CD4-positive, alpha-beta T cell (primary cell): ENCODE results near the gene NRL. TPM values are rescaled to one million over a fixed set of nuclear protein-coding genes. Genes with fewer than 3 reads are reported as not detected.
A peak's percentile ranks its signal among the peaks of the same experiment; 100 is the strongest.

ENCODE experiments used
- ATAC-seq: fragments of 200-7000 bp; cut with Tn5 transposase; one replicate; pipeline ENCODE4 v1.10.0; 2022; ENCODE audit warnings: mild to moderate bottlenecking; ENCODE audit not compliant: poor library complexity
- CTCF ChIA-PET: fragments of 350-600 bp; sonication (Branson Sonifier 250); formaldehyde crosslinking; loops from one replicate; lab custom pipeline; 2021; ENCODE audit warnings: antibody characterized with exemption, inconsistent platforms; lab: Charles Lee
- POLR2A ChIA-PET: fragments of 350-600 bp; sonication (Branson Sonifier 250); formaldehyde crosslinking; loops from one replicate; lab custom pipeline; 2021; ENCODE audit warnings: antibody characterized with exemption, inconsistent platforms; lab: Charles Lee
- DNase-seq, 14 experiments: peaks; one replicate each; pipeline ENCODE4 v3.0.0-alpha.2; 2013 to 2020; ENCODE audit warnings: mixed read lengths in 2 of 14
- H3K27ac ChIP-seq, 2 donors: one replicate each; pipeline versions ENCODE4 v1.5.1 to v1.7.0; 2013; ENCODE audit warnings: low read length in 2 of 2, low read depth in 1 of 2, mild to moderate bottlenecking in 1 of 2
- H3K27me3 ChIP-seq, 2 experiments: 1 replicate in 1 of 2; 2 replicates in 1 of 2; pipeline versions ENCODE4 v1.6.1 to v1.7.0; 2013; ENCODE audit warnings: low read length in 2 of 2, control low read depth in 1 of 2, mild to moderate bottlenecking in 1 of 2, moderate library complexity in 1 of 2; ENCODE audit not compliant: insufficient read depth in 2 of 2, control insufficient read depth in 1 of 2
- H3K36me3 ChIP-seq: one replicate; pipeline ENCODE4 v1.6.1; 2013; ENCODE audit warnings: low read length, control low read depth; ENCODE audit not compliant: insufficient read depth
- H3K4me1 ChIP-seq: one replicate; pipeline ENCODE4 v1.6.1; 2013; ENCODE audit warnings: low read length, control low read depth; ENCODE audit not compliant: insufficient read depth
- H3K4me3 ChIP-seq: one replicate; pipeline ENCODE4 v1.5.1; 2013; ENCODE audit warnings: mild to moderate bottlenecking, low read length, moderate library complexity
- H3K9me3 ChIP-seq, 2 experiments: 1 replicate in 1 of 2; 2 replicates in 1 of 2; pipeline versions ENCODE4 v1.6.1 to v1.7.0; 2013; ENCODE audit warnings: low read length in 2 of 2, mild to moderate bottlenecking in 2 of 2, control low read depth in 1 of 2, moderate library complexity in 1 of 2; ENCODE audit not compliant: control insufficient read depth in 1 of 2, insufficient read depth in 1 of 2
- H3K27ac Mint-ChIP-seq: one replicate; pipeline ENCODE4 v1.8.0; 2020; ENCODE audit warnings: mixed read lengths
- H3K27me3 Mint-ChIP-seq: one replicate; pipeline ENCODE4 v1.8.0; 2021; ENCODE audit warnings: mixed read lengths
- H3K36me3 Mint-ChIP-seq: one replicate; pipeline ENCODE4 v1.8.0; 2021; ENCODE audit warnings: low read depth, mixed read lengths
- H3K4me1 Mint-ChIP-seq: one replicate; pipeline ENCODE4 v1.8.0; 2021; ENCODE audit warnings: low read depth, mixed read lengths
- H3K4me3 Mint-ChIP-seq: one replicate; pipeline ENCODE4 v1.8.0; 2020; ENCODE audit warnings: mild to moderate bottlenecking, mixed read lengths
- H3K9me3 Mint-ChIP-seq: one replicate; pipeline ENCODE4 v1.8.0; 2020; ENCODE audit warnings: mixed read lengths
- intact Hi-C, 2 experiments: fragments of 100-400 bp; cut with DNase I in 1 of 2; cut with micrococcal nuclease in 1 of 2; formaldehyde crosslinking; loops; one replicate each; pipeline versions ENCODE4 v1.15.1 to v1.9.0; 2023 to 2025; cut with DNase I, micrococcal nuclease
- total RNA-seq, 174 experiments: library from RNA in 2 of 174; stranded (reverse) in 2 of 174; gene quantifications; one replicate each; pipeline ENCODE4 v1.2.3 and lab custom pipeline; 2021 to 2026
- TF ChIP-seq, protein P1 (sequence below): fragments of 200-600 bp; IDR thresholded peaks from one replicate; pipeline ENCODE4 v1.8.0; 2022; ENCODE audit warnings: antibody characterized with exemption, mild to moderate bottlenecking

The NRL gene
- total RNA-seq, 2 experiments from 2014 or later: 1.6 to 1.9 TPM

DNA sequence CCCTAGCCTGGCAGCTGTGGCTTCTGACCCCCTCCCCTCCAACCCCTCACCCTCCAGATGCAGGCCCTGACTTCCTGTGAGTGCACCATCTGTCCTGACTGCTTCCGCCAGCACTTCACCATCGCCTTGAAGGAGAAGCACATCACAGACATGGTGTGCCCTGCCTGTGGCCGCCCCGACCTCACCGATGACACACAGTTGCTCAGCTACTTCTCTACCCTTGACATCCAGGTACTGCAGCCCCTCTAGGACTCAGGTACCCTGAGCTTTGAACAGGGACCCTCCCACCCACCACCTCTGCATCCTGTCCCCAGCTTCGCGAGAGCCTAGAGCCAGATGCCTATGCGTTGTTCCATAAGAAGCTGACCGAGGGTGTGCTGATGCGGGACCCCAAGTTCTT lies 40.4 kb upstream of the NRL start:
- TF ChIP-seq, protein P1, sequence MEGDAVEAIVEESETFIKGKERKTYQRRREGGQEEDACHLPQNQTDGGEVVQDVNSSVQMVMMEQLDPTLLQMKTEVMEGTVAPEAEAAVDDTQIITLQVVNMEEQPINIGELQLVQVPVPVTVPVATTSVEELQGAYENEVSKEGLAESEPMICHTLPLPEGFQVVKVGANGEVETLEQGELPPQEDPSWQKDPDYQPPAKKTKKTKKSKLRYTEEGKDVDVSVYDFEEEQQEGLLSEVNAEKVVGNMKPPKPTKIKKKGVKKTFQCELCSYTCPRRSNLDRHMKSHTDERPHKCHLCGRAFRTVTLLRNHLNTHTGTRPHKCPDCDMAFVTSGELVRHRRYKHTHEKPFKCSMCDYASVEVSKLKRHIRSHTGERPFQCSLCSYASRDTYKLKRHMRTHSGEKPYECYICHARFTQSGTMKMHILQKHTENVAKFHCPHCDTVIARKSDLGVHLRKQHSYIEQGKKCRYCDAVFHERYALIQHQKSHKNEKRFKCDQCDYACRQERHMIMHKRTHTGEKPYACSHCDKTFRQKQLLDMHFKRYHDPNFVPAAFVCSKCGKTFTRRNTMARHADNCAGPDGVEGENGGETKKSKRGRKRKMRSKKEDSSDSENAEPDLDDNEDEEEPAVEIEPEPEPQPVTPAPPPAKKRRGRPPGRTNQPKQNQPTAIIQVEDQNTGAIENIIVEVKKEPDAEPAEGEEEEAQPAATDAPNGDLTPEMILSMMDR: no peak
- DNase-seq (no peak), ATAC-seq (no peak)
- peaks cover 79% of the 10 kb centered on the region for H3K36me3 Mint-ChIP-seq
- Histone ChIP-seq H3K36me3 (peaks cover 72% of the 10 kb centered on the region), H3K27me3 (no peaks in the 10 kb centered on the region), H3K4me1 (peaks cover 16% of the 10 kb centered on the region), H3K4me3 (no peak overlapping the region), H3K27ac (peak overlapping the region in 1 of 2 donors; percentile 29), H3K9me3 (no peaks in the 10 kb centered on the region)
- POLR2A ChIA-PET: interaction anchor here (0.9 to 2.8 kb wide), 4 partner anchors 8 to 41 kb away, joined by 3 to 16 read pairs (median 7); partner anchors contain the start of genes DCAF11, EMC9, IPO4 and NRL
- CTCF ChIA-PET: no interaction called here
- H3K27ac Mint-ChIP-seq: peak overlapping the region; percentile 42
- peaks cover 11% of the 10 kb centered on the region for H3K4me1 Mint-ChIP-seq
- no peaks in the 10 kb centered on the region for H3K9me3 Mint-ChIP-seq
- H3K27me3 Mint-ChIP-seq: no peaks in the 10 kb centered on the region
- no peak overlapping the region for H3K4me3 Mint-ChIP-seq
- intact Hi-C loops: no loop called here

DNA sequence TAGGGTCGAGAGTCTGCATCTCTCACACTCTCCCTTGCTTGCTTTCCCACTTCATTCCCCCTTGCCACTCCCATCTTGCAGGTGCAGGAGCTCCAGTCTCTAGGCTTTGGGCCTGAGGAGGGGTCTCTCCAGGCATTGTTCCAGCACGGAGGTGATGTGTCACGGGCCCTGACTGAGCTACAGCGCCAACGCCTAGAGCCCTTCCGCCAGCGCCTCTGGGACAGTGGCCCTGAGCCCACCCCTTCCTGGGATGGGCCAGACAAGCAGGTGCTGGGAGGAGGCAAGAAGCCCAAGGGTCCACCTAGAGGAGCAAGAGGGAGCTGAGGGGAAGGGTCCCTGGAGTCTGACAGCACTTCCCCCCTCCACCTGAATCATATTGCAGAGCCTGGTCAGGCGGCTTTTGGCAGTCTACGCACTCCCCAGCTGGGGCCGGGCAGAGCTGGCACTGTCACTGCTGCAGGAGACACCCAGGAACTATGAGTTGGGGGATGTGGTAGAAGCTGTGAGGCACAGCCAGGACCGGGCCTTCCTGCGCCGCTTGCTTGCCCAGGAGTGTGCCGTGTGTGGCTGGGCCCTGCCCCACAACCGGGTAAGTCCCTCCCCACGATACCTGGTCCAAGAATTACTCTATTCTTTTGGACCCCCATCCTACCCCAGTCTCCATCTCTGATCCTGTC lies 36.8 kb upstream of the NRL start:
- Histone ChIP-seq H3K9me3 (no peaks in the 10 kb centered on the region), H3K4me1 (peaks cover 40% of the 10 kb centered on the region), H3K36me3 (peaks cover 63% of the 10 kb centered on the region), H3K27ac (no peak overlapping the region), H3K4me3 (no peak overlapping the region), H3K27me3 (no peaks in the 10 kb centered on the region)
- POLR2A ChIA-PET: interaction anchor here (2.3 to 8.1 kb wide), 4 partner anchors 10 to 37 kb away, joined by 9 to 154 read pairs (median 71); partner anchors contain the start of genes DCAF11, EMC9, IRF9 and NRL
- TF ChIP-seq, protein P1: no peak
- Mint-ChIP-seq H3K36me3 (peaks cover 85% of the 10 kb centered on the region), H3K9me3 (no peaks in the 10 kb centered on the region), H3K27ac (no peak overlapping the region), H3K27me3 (no peaks in the 10 kb centered on the region), H3K4me3 (peak overlapping the region; percentile 30), H3K4me1 (peaks cover 33% of the 10 kb centered on the region)
- intact Hi-C loops: no loop called here
- CTCF ChIA-PET: interaction anchor here (0.5 to 5.5 kb wide), 2 partner anchors 10 to 167 kb away, joined by 3 to 32 read pairs; partner anchors contain the start of gene IRF9
- ATAC-seq (no peak), DNase-seq (no peak)

DNA sequence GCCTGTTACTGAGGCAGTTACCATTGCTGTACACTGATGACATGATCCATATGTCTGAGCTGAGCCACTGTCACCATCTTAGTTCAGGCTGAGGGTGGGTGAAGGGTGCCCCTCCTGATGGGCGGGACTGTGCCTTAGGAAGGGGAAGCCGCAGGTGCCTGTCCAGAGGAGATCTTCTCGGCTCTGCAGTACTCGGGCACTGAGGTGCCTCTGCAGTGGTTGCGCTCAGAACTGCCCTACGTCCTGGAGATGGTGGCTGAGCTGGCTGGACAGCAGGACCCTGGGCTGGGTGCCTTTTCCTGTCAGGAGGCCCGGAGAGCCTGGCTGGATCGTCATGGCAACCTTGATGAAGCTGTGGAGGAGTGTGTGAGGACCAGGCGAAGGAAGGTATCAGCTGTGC lies 36.2 kb upstream of the NRL start:
- H3K27me3 Mint-ChIP-seq: no peaks in the 10 kb centered on the region
- Histone ChIP-seq H3K27ac (no peak overlapping the region), H3K36me3 (peaks cover 59% of the 10 kb centered on the region), H3K9me3 (no peaks in the 10 kb centered on the region), H3K27me3 (no peaks in the 10 kb centered on the region), H3K4me1 (peaks cover 43% of the 10 kb centered on the region), H3K4me3 (no peak overlapping the region)
- H3K4me3 Mint-ChIP-seq: no peak overlapping the region
- CTCF ChIA-PET: interaction anchor here (0.5 to 5.5 kb wide), 2 partner anchors 10 to 167 kb away, joined by 3 to 32 read pairs; partner anchors contain the start of gene IRF9
- peaks cover 87% of the 10 kb centered on the region for H3K36me3 Mint-ChIP-seq
- DNase-seq (no peak), ATAC-seq (no peak)
- H3K27ac Mint-ChIP-seq: no peak overlapping the region
- H3K4me1 Mint-ChIP-seq: peaks cover 38% of the 10 kb centered on the region
- no peaks in the 10 kb centered on the region for H3K9me3 Mint-ChIP-seq
- intact Hi-C loops: no loop called here
- POLR2A ChIA-PET: interaction anchor here (0.6 to 8.1 kb wide), 5 partner anchors 10 to 712 kb away, joined by 3 to 154 read pairs (median 15); partner anchors contain the start of genes DCAF11, EMC9, IRF9 and NRL
- TF ChIP-seq, protein P1: no peak
